ENCODE data around the gene BLOC1S5.
A peak's percentile ranks its signal among the peaks of the same experiment; 100 is the strongest.

BLOC1S5 gene

DNA sequence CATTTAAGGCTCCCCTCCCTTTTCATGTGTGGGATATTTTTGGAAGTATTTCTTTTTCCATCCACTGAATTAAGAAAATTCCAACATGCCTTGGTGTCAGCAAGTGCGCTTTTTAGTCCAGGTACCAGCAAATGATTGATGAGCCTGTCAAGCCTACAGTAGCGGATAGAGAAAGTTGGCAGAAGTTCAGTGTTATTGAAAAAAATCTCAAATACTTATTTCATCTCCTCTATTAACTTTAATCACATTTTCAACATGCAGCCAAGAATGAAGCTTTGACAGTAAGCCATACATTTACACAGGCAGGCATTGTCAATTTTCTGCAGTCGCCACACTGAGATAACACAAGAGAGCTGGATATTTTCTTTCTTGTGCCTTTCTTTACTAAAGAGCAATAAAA is 50.4 kb downstream of the BLOC1S5 start:
- TF ChIP-seq, protein P1, sequence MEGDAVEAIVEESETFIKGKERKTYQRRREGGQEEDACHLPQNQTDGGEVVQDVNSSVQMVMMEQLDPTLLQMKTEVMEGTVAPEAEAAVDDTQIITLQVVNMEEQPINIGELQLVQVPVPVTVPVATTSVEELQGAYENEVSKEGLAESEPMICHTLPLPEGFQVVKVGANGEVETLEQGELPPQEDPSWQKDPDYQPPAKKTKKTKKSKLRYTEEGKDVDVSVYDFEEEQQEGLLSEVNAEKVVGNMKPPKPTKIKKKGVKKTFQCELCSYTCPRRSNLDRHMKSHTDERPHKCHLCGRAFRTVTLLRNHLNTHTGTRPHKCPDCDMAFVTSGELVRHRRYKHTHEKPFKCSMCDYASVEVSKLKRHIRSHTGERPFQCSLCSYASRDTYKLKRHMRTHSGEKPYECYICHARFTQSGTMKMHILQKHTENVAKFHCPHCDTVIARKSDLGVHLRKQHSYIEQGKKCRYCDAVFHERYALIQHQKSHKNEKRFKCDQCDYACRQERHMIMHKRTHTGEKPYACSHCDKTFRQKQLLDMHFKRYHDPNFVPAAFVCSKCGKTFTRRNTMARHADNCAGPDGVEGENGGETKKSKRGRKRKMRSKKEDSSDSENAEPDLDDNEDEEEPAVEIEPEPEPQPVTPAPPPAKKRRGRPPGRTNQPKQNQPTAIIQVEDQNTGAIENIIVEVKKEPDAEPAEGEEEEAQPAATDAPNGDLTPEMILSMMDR (IDR thresholded peaks at IDR 0.05), result no peak

DNA sequence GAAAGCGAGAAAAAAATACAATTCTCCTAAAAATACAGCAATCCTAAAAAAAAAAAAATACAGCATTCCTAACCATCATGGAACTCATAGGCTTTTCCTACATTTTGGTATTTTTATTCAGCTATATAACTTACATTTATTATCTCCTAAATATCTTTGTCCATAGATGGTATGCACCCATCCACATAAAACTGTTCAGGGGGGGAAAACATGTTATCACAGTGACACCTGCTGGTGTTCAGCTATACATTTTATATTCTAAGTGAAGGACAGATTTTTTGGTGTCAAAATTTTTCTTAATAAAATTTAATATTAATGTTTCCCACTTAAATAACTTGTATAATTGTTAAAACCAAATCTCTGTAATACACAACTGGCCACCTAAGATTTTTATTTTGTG is 58.0 kb downstream of the BLOC1S5 start:
- TF ChIP-seq, protein P1 (IDR thresholded peaks at IDR 0.05), result peak; percentile 55

DNA sequence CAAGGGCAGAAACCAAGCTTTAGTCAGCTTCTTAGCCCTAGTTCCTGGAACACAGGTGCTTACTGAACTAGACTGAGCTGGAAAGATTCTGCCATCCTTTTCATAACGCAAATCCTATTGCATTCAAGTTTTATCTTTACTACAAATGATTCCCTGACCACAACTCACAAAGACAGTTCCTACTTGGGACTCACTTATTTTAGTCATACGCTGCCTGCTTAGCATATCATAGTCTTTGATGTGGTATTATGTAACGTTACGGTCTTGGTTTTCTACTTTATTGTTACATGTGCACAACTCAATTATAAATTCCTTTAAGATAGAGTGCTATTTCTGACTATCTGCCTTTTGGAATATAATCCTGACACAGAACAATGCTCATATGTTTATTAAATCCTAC is 59.1 kb downstream of the BLOC1S5 start:
- TF ChIP-seq, protein P1 (IDR thresholded peaks at IDR 0.05), result no peak

DNA sequence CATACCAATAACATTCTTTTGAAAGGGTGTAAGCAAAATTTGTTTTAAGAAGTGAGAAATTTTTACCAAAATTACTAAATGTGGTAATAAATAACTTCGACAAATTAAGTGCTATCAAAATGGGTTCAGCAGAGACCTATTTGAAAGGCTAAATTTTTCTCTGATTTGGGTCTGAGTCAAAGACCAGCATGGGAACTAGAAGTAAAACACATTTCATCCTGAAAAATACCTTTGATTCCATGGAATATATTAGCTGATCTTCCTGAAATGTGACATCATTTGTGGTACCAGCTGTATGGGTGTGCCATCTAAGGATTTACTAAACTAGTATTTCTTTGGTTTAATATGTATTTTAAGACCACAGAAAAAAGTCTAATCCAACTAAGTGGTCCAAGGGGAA is 63.6 kb downstream of the BLOC1S5 start:
- TF ChIP-seq, protein P1 (IDR thresholded peaks at IDR 0.05), result no peak

DNA sequence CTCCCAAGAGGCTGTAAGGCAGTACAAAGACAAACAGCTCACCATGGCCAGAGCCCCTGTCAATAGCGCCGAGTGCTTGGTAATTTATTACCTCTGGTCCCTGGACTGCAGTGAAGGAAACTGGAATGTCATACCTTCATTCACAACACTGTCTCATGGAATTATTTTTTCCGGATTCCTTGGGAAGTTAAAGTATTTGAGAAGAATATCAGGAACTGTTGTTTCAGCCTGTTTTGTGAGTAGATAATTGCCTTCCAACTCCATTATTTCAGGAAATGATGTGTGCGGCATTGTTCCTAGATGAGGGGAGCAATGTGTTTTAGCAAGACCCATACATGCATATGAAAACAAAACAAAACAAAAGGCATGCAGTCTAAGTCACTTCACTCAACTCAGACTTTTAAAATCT is 64.0 kb downstream of the BLOC1S5 start:
- TF ChIP-seq, protein P1 (IDR thresholded peaks at IDR 0.05), result no peak

DNA sequence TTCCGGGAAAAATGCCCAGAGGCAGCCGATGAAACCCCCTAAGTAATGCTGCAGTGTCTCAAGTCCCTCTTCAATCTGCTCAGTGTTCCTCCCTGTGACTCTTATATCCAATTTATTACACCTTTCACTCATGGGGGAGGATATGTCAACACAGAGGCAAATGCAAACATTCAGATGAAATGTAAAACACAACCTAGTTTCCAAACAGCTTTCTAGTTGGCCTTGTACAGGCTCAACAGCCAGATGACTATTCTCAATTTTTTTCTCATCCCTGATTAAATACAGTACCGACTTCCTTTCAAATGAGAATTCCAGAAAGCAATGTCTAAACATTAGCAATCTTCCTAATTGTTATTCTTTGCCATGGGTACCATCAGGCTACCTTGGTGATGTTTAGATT is 65.0 kb downstream of the BLOC1S5 start:
- TF ChIP-seq, protein P1 (IDR thresholded peaks at IDR 0.05), result no peak

DNA sequence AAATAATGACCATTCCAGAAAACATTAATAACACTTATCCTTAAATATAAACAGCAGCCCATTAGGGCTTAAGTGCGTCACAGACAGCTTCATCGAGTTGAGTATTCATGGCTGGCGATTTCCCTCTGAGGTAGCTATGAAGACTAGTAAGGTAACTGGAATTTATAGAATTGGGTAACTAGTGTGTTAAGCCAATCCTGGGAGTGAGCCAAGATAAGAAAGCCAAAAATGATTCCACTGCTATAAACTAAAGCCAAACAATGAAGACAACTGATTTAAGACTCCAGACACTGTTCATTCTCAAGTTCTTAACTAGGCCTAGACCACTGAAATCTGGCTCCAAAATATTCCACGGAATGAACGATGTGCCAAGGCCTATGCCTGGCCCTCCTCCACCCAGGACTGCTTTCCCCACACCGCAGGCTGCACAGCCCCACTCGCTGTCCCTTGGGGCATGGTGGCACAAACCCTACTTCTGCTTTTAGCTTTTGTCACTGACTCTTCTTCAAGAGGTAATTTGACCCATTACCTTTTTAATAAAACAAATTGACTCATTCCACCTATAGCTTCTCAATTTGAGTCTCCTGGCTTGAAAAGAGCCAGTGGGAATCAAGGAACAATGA is 66.0 kb downstream of the BLOC1S5 start:
- TF ChIP-seq, protein P1 (IDR thresholded peaks at IDR 0.05), result no peak

DNA sequence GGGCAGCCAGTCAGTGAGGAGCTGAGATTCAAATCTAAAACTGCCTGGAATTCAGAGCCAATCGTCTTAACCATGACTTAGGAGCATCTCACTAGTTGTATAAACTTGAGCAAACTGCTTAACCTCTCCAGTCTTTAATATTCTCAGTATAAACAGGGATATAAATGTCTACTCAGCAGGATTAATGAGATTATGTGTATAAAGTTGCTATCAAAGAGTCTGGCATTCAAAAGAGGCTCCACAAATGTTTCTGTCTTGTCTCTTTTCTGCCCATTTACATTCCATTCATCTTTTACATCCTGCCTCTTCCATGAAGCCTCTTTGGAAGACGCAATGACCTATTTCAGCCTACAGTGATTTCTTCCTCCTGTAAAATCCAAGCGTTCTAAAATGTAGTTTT is 66.9 kb downstream of the BLOC1S5 start:
- TF ChIP-seq, protein P1 (IDR thresholded peaks at IDR 0.05), result no peak

Measured in LNCAP (cell line).